Esophagus muscularis mucosa (tissue), 4 donors: Measurements from ENCODE around the gene VWA7. TPM values are rescaled to one million over a fixed set of nuclear protein-coding genes. Genes with fewer than 3 reads are reported as not detected.

Experiments
- DNase-seq: peaks from one replicate; pipeline ENCODE4 v3.0.0-alpha.2; 2017; ENCODE audit errors: extremely low spot score
- H3K27ac ChIP-seq, 4 donors: fragments of 200-600 bp; sonication (generic); replicated peaks in 1 of 4; 1 replicate in 3 of 4; 2 replicates in 1 of 4; pipeline ENCODE4 v1.5.1; 2016 to 2019; ENCODE audit warnings: mild to moderate bottlenecking in 1 of 4
- H3K27me3 ChIP-seq, 4 donors: fragments of 200-600 bp; sonication (generic); one replicate each; pipeline versions ENCODE4 v1.5.1 to v1.6.0; 2016 to 2019
- H3K36me3 ChIP-seq, 4 donors: fragments of 200-600 bp; sonication (generic); one replicate each; pipeline ENCODE4 v1.5.1; 2016 to 2019
- H3K4me1 ChIP-seq, 4 donors: fragments of 200-600 bp; sonication (generic); one replicate each; pipeline ENCODE4 v1.5.1; 2016 to 2019
- H3K4me3 ChIP-seq, 4 donors: fragments of 200-600 bp; sonication (generic); 1 replicate in 2 of 4; 2 replicates in 2 of 4; pipeline ENCODE4 v1.5.1; 2016 to 2019; ENCODE audit warnings: mild to moderate bottlenecking in 4 of 4, moderate library complexity in 1 of 4
- H3K9me3 ChIP-seq, 4 donors: fragments of 200-600 bp; sonication (generic); 1 replicate in 3 of 4; 2 replicates in 1 of 4; pipeline ENCODE4 v1.5.1; 2016 to 2019
- CTCF ChIP-seq, 3 experiments: fragments of 200-600 bp in 2 of 3; fragments of 450-650 bp in 1 of 3; sonication (generic) in 2 of 3; IDR thresholded peaks; one replicate each; pipeline ENCODE4 v1.5.1; 2017 to 2019; ENCODE audit warnings: antibody characterized with exemption in 3 of 3, mild to moderate bottlenecking in 2 of 3, moderate library complexity in 1 of 3
- EP300 ChIP-seq: sonication (generic); formaldehyde crosslinking; IDR thresholded peaks from one replicate; pipeline ENCODE4 v1.6.1; 2017; ENCODE audit warnings: antibody characterized with exemption
- POLR2A ChIP-seq: fragments of 450-650 bp; IDR thresholded peaks from one replicate; pipeline ENCODE4 v1.6.1; 2017; ENCODE audit warnings: antibody characterized with exemption, moderate library complexity, mild to moderate bottlenecking, low read depth
- POLR2AphosphoS5 ChIP-seq, 2 donors: sonication (generic); formaldehyde crosslinking; IDR thresholded peaks; one replicate each; pipeline ENCODE4 v1.6.1; 2017; ENCODE audit warnings: antibody characterized with exemption in 2 of 2
- WGBS: methylation state at CpG from one replicate; pipeline ENCODE4 v1.1.5; 2018; 5-methylcytosine and 5-hydroxymethylcytosine counted together
- intact Hi-C: fragments of 100-400 bp; cut with DNase I; formaldehyde crosslinking; loops from one replicate; pipeline ENCODE4 v1.15.1; 2023
- total RNA-seq, 4 donors: library from RNA; depleted of rRNA; stranded (reverse); fragments of >200 nt; gene quantifications; one replicate each; pipeline versions ENCODE4 v1.1.0 to v1.2.1, GENCODE V29; 2016

The VWA7 gene
- total RNA-seq, 4 donors from 2014 or later: 0.40 to 0.50 (median 0.45) TPM; not detected in 1

GRCh38 chr6:31781244-31782125 is 4.4 kb upstream of the VWA7 start:
- H3K36me3 ChIP-seq: peaks cover 48 to 88% (median 80%) of the 10 kb centered on the region in 4 donors
- no peak overlapping the region for H3K4me3 ChIP-seq
- 90% methylated on average over 21 of the region's 23 CpGs for WGBS
- no peak for TF ChIP-seq POLR2A
- no peak for TF ChIP-seq EP300
- TF ChIP-seq CTCF (IDR thresholded peaks at IDR 0.05): no peak
- no peak for TF ChIP-seq POLR2AphosphoS5 (IDR thresholded peaks at IDR 0.05)
- H3K27me3 ChIP-seq: no peaks in the 10 kb centered on the region
- no peaks in the 10 kb centered on the region for H3K9me3 ChIP-seq
- no peak overlapping the region for H3K27ac ChIP-seq
- DNase-seq: no peak
- intact Hi-C loops: no loop called here
- H3K4me1 ChIP-seq: peaks cover 10 to 12% (median 12%) of the 10 kb centered on the region in 4 donors

- H3K27me3 ChIP-seq: no peaks in the 10 kb centered on the region
- intact Hi-C loops: no loop called here
- H3K4me3 ChIP-seq: no peak overlapping the region
- TF ChIP-seq POLR2AphosphoS5 (IDR thresholded peaks at IDR 0.05) (no peak), CTCF (IDR thresholded peaks at IDR 0.05) (no peak), EP300 (no peak), POLR2A (no peak)
- H3K9me3 ChIP-seq: no peaks in the 10 kb centered on the region
- peaks cover 48 to 80% (median 74%) of the 10 kb centered on the region in 4 donors for H3K36me3 ChIP-seq
- H3K4me1 ChIP-seq: peaks cover 10 to 16% (median 13%) of the 10 kb centered on the region in 4 donors
- DNase-seq: no peak
- no peak overlapping the region for H3K27ac ChIP-seq
- WGBS: 78% methylated on average over 6 of the region's 20 CpGs
These were observed 3.5 kb upstream of the VWA7 start for GRCh38 chr6:31780507-31781243.

GRCh38 chr6:31779908-31780307 is 2.8 kb upstream of the VWA7 start:
- TF ChIP-seq EP300 (no peak), POLR2A (no peak), POLR2AphosphoS5 (IDR thresholded peaks at IDR 0.05) (no peak), CTCF (IDR thresholded peaks at IDR 0.05) (no peak)
- Histone ChIP-seq H3K4me1 (peaks cover 10 to 16% (median 13%) of the 10 kb centered on the region in 4 donors), H3K36me3 (peaks cover 48 to 72% (median 66%) of the 10 kb centered on the region in 4 donors), H3K9me3 (no peaks in the 10 kb centered on the region), H3K27ac (no peak overlapping the region), H3K27me3 (no peaks in the 10 kb centered on the region), H3K4me3 (no peak overlapping the region)
- DNase-seq: no peak
- intact Hi-C loops: no loop called here
- 93% methylated on average over 3 of the region's 10 CpGs for WGBS

GRCh38 chr6:31778999-31779885 is 2.1 kb upstream of the VWA7 start:
- intact Hi-C loops: no loop called here
- Histone ChIP-seq H3K4me1 (peaks cover 10 to 16% (median 13%) of the 10 kb centered on the region in 4 donors), H3K4me3 (no peak overlapping the region), H3K27ac (no peak overlapping the region), H3K9me3 (no peaks in the 10 kb centered on the region), H3K27me3 (no peaks in the 10 kb centered on the region), H3K36me3 (peaks cover 44 to 66% (median 60%) of the 10 kb centered on the region in 4 donors)
- no peak for DNase-seq
- TF ChIP-seq POLR2AphosphoS5 (IDR thresholded peaks at IDR 0.05) (no peak), CTCF (IDR thresholded peaks at IDR 0.05) (no peak), EP300 (no peak), POLR2A (no peak)
- WGBS: 94% methylated on average over 30 of the region's 43 CpGs
